AG08396 (cell line): ENCODE data around the gene NR6A1.

Experiments
- DNase-seq: peaks from one replicate; pipeline ENCODE4 v3.0.0; 2012; ENCODE audit warnings: low spot score, mixed read lengths

NR6A1 gene

DNA sequence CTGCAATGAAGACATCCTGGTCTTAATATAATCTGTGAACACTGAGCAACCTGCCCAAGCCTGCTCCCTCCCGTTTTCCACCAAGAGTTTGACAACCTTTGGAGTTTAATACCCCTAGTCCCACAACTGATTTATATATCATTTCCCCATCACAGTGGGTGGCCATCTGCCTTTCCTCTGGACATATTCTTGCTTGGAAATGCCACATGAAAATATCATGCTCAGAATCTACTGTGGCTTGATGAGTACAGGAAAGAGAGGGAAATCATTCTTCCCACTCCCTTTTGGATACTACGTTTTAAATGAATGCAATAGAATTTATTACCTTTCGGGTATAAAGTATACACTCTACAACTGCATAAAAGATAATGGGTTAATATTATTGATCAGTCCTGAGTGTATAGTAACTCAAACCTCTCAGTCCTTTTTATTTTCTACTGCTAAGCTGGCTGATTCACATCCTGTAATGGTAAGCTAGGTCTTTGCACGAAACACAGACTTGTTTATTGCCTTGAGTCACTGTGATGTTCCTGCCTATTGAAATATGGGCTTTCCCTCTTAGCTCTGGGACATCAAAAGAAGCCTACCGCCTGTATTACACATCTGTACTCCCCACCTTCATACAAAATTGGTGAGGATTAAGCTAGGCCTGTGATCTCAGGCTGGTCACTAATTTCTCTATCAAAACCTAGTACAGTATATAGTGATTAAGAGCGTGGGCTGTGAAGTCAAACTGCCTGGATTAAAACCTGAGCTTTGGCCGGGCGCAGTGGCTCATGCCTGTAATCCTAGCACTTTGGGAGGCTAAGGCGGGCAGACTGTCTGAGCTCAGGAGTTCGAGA is 196.4 kb downstream of the NR6A1 start:
- DNase-seq, result peak; percentile 58

DNA sequence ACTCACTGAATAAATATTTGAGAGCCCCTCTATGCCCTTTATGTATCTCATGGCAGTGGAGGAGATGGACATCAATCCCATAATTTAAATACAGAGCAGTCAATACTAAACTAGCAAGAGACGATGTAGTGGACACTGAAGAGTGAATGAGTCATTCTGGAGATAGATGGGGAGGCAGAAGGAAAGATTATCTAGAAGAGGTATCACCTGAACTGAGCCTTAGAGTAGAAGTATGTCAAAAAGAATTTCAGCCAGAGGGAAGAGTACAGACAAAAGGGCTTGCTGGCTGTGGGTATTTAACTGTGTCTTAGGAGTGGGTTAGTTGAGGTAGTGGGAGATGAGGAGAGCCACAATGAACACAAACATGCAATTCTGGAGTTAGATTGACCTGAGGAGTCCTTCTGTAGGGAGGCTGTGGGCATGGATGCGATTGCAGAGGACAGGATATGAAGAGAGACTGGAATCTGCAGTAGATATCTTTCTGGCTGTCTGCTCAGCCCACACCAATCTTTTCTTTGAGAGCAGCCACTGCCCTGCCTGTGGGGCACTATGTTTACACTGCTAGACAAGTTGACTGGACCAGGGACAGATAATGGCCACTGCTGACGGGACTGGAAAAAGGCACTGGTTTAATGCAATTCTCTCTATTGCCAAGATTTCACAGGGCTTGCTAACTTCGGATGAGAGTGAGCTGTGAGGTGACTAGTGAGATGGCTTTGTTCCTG is 200.0 kb downstream of the NR6A1 start:
- DNase-seq, result no peak

DNA sequence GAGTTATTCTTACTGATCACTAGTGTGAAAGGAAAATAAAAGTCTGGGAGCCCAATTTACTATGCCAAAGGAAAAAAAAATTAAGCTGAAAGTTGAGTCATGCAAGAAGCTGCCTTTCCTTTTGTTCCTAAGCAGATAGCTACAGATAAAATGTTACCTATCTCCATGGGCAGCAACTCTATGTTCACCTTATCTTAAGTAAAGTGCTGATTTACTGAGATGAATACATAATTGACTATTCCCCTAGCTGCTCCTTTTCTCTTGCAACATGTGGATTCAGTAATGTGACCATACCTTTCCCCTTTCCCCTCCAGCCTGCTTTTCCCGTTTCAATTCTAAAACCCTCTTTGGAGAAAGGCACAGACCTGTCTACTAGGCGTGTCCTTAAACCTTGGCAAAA is 201.2 kb downstream of the NR6A1 start:
- DNase-seq, result no peak

DNA sequence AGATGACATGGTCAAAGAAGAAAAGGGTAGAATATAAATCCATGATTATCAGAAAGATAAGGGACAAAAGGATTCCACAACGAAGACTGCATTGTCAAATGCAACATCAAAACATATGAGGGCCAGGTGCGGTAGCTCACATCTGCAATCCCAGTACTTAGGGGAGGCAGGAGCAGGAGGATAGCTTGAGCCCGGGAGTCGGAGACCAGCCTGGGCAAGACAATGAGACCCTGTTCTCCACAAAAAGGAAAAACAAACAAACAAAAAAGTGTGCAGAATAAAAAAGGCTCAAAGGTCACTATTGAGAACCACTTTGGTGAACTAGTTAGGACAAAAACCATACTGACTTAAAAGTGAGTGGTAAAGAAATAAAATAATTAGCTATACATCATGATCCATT is 203.7 kb downstream of the NR6A1 start:
- DNase-seq, result no peak

DNA sequence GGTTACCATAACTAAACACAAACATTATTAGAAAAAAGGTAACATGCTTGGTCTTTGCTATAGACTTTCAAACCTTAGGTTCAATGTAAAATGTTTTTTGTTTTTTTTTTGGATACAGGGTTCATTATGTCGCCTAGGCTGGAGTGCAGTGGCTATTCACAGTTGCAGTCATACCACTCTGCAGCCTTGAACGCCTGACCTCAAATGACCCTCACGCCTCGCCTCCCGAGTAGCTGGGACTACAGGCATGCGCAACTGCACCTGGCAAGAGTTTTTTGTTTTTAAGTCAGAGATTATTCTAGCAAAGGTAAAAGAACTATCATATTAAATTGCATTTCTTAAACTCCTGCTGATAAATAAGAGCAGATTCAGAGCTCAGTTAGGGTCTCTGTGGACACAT is 208.8 kb downstream of the NR6A1 start:
- DNase-seq, result no peak

DNA sequence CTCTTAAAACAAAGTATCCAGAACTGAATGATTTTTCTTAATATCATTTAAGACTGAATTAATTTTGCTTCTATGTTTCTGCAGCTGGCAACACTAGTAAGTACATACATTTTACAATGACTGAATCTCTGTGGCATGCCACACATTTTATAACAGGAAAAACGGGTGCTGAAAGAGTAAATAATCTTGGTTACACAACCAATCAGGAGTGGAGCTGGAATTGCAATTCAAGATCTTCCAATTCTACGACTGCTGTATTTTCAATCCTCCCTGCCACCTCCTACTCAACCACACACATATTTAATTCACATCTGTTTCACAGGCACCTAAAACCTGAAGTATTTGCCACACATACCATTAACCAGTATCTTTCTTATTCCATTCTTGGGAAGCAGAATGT is 211.2 kb downstream of the NR6A1 start:
- peak; percentile 26 for DNase-seq

DNA sequence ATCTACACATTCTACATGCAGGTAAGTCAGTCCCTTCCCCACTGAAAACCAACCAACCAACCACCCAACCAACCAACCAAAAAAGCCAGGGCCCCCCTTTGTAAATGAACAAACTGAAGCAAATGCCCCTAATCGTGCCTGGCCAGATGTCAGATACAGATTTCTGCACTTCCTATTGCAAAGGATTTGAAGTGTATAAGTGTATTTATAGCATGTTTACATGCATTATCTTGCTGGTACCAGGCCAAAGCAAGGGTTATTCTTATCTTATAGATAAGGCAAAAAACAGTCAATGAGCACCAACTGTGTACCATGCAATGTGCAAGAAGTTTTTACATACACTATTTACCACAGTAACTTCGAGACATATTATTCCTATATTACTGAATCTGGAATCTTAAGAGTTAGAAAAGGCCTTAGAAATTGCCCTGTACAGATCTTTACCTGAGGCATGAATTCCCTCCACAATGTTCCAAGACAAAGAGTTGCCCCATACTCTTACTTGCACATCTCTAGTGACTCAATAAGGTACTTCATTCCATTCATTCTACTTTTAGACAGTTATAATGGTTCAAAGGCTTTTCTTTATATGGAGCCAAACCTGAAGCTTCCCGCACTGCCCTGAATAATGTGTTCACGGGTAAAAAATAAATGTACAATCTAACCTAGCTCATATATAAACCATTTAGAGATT is 212.2 kb downstream of the NR6A1 start:
- DNase-seq, result no peak

DNA sequence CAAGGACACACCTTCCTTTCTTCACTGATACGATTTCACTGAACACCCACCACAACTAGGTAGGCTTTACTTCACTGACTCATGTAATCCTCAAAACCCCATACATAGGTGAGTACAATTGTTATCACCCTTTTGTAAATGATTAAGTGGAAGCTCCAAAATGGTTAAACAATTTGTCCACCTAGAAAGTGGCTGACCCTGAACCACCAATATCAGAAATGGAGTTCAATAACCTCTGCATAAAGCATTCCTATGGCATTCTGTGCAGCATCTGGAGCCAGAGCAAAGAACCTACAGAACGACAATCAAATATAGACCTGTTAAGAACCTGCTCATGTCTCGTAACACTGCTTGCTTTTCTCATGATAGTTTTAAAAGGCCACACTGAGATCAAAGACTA is 213.2 kb downstream of the NR6A1 start:
- DNase-seq, result no peak

DNA sequence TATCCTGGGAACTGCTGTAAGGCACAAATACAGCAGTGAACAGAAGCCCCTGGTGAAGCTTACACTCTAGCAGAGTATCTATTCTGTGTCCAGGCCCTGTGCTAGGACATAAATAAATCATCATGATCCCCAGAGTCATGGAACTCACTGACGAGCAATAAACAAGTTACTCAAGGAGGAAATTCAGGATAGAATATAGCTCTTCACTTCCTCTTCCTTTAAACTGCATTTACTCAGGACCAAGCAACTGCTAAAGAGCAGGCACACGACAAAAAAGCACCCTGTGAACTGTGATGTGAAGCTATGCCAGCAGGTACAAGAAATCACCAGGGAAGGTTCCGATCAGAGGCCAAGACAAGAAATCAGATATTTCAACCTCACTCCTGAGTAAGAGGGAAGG is 216.1 kb downstream of the NR6A1 start:
- DNase-seq, result no peak

DNA sequence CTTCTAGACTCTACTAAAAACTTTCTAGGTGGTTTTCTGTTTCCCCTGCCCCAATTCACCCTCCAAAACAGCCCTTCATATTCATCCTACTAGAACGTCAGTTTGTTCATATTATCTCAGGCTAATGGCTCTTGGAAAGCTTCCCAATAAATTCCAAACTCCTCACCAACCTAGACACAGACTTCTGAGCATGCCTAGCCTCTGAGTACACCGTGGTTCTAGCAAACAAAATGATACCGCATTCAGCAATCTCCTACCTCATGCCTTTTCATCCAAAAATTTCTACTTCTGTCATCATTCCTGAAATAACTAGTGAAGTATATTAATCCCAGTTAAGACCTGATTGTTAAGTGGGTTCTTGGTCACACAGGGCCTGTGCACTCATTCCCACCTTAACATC is 217.4 kb downstream of the NR6A1 start:
- DNase-seq, result peak; percentile 70

DNA sequence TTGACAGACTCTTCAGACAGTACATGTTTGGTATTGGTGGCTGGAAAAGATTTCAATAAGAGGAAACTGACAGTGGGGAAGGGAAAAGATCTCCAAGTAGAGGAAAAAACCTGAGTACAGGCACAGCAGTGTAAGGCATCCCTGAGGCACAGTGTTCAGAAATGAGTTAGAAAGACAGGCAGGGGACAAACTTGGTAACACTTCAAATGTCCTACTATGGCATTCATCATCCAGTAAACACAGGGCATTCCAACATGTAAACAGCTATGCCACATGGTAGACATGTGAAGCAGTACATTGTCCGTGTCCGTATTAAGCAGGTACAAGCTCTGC is 218.9 kb downstream of the NR6A1 start:
- no peak for DNase-seq

DNA sequence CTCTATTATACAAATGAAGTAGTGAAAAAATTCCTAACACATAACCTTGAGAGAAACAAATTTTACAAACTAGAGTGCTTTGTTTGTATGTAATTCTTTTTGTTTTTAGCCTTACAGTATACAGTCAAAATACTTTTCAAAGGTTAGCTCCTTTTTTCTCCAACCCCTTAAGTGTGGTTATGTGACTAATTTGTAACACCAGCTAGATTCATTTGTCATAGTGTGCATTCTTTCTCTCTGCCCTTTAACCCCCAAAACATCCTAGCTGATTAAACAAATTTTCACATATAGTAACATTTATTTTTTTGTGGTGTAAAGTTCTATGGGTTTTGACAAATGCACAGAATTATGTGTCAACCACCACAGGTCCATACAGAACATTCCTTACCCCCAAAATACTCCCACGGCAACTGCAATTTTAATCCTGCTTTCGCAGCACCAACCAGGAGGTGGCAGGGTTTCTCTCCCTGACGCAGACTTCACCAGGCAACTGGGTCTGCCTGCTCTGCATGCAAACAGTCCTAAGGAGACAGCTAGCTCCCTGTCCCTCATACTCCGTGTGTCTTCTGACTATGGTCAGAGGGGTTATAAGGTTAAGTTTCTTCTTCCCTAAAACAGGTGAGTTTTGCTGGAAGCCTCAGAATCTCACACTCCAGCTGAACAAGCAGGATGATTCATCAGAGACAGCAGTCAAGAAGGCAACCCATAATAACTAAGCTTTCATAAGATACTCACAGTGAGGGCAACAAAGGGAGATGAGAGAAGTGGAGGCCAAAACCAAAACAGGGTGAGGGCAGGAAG is 219.4 kb downstream of the NR6A1 start:
- peak; percentile 76 for DNase-seq

DNA sequence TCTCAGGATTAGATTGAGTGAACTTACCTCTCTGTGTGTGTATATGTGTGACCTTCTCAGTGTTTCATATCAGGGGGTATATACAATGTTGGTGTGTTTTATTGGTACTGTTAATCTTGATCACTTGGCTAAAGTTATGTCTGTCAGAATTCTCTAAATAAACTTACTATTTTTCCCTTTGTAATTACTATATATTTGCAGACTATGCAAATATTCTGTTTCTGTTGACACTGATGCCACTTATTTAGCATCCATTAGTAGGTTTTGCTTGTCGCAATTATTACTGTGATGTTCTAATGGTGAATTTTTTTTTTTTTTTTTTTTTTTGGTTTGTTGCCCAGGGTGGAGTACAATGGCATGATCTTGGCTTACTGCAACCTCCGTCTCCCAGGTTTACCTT is 221.0 kb downstream of the NR6A1 start:
- no peak for DNase-seq

DNA sequence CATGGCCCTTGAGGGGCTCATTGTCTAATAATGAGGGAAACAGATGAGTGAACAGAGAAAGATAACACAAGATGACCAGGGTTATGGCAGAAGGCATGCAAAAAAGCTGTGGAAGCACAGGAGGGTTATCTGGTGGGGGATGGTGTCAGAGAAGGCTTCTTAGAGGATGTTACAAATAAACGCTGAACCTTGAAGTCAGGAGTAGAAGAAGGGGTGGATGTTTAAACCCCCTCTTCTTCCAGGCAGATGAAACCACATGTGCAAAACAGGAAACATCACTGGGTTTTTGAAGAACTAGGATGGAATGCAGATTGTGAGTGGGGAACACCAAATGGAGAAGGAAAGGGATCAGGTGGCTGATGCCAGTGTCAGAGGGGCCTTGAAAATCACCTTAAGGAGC is 222.1 kb downstream of the NR6A1 start:
- DNase-seq, result no peak

DNA sequence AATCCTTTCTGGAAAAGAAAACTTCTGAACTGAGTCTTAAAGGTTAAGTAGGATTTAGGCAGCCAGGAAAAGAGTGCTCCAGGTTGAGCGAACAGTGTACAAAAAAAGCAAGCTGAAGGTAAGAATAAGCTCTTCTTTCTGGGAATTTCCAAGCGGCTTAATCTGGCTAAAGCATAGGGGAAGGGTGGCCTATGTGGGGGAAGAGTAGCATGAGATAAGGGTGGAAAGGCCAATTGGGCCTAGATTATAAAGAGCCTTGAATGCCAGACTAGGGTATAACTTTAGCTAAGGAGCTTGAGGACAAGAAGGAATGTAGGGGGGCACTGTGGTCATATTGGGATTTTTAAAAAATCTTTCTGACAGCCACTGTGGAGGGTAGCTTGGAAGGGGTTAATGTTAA is 226.6 kb downstream of the NR6A1 start:
- no peak for DNase-seq

DNA sequence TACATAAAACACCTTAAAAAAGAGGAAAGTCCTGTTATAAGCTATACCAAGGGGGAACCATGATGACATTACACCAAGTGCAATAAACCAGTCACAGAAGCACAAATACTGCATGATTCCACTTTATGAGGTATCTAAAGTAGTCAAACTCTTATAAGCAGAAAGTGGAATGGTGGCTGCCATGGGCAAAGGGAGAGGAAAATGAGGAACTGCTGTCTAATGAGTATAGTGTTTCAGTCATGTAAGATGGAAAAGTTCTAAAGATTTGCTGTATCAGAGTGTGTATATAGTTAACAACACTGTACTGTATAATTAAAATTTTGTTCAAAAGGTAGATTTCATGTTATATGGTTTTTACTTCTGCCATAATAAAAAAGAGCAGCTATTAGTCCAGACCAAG is 229.3 kb downstream of the NR6A1 start:
- no peak for DNase-seq

DNA sequence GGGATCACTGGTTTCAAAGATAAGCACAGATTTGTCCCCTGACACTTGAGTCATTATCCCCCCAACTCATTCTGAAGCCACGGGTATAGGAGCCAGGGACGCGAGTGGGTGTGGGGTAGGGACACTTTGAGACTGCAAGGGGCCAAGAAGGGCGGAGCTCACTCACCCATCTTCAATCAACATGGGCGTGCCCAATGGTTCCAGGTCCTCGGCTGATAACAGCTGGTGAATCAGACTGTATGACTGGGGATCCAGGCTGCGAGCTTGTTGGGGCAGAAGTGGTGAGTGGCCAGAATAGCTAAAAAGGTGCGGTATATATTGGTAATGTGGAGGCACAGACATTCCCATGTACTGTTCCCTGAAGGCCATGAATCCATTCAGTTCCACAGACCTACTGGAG is 233.2 kb downstream of the NR6A1 start:
- no peak for DNase-seq

DNA sequence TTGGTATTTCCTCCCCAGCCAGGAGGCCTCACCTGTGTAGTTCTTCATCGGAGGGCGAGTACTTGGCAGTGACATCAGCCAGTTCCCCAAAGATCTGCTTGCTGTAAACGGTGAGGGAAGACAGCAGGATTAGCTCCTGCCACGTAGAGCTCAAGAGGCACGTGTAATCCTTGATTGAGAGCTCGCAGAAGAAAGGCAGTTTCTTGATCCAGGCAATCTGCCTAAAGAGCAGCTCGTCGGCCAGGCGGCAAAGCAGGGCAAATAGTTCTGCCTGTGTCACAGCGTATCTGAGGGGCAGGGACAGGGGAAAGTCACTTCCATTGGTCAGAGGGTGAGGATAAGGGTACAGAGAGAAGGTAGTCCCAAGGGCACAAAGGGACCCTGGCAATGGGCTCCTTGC is 235.3 kb downstream of the NR6A1 start:
- no peak for DNase-seq

DNA sequence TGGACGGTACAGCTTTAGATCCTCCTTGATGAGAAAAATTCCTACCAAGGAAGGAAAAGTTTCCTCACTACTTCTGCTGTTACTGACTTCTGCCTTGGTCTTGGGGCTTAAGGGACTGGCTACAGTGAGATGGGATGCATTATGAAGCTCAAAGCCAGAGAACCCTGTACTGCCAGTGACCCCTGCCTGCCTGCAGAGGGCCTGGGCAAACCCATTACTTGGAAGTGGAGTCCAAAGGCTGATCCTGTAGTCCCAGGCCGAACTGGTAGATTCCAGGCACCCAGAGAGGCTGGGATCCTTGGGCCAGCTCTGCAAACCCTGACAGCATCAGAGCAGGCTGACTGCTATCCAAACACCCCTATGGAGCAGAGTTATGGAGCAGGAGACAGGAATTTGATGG is 238.2 kb downstream of the NR6A1 start:
- no peak for DNase-seq

DNA sequence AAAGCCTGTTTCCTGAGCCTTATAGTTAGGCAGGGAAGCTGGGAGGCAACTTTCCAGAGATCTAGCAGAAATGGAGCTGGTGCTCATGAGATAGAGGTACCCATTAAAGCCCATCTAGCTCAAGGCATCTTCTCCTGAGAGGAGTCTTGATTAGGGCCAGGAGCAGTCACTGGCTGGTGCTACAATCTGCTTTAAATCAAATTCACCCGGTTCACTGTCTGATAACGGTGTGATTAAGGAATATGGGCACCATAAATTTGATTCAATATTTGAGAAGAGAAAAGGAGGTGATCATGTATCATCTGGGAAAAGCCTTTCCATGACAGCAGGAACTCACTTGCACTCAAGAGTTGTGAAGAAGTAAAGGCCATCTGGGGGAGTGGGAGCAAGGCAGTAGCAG is 240.0 kb downstream of the NR6A1 start:
- DNase-seq, result no peak

DNA sequence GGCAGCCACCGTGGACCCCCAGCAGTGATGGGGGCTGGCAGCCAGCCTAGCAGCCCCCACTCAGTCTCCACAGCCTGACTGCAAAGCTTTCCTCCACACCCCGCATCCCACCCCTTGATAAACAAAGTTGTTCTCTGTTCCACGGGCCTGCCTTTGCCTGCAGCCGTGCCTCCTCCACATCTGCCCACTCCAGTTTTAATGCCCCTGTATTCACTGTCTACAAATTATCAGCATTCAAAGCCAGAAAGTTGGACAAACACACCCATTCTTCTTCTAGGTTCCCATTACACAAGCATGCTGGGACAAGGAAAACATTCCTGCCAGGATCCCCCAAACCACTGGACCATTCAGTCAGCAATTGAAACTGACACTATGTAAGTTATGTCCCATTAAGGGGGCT is 240.9 kb downstream of the NR6A1 start:
- DNase-seq, result no peak

DNA sequence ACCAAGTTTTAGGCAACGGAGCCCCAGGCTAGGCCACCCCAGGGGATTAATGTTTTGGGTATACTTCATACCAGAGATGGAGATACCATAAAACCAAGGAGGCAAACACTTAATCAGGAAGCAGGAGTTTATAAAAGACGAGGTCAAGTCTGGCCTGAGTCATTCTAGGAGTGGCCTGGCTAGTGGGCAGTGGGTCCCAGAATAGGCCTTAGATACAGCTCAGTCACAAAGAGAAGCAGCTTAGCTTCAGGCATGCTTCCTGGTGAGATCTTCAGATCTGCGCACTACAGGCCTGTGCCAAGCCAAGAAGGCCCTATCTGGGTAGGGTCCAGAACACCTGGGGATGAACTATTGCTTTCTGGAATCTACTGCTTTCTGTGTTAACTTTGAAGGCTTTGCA is 243.3 kb downstream of the NR6A1 start:
- DNase-seq, result peak; percentile 51
